Epithelial cell of prostate (primary cell): ENCODE data around the gene UST.

Experiments
- DNase-seq: peaks from one replicate; pipeline ENCODE4 v3.0.0-alpha.2; 2011; ENCODE audit warnings: low read depth, low spot score
- H3K27ac ChIP-seq: fragments of 450-650 bp; 2 replicates; pipeline ENCODE4 v1.5.1; 2017; ENCODE audit warnings: mild to moderate bottlenecking

UST gene

GRCh38 chr6:149046822-149047246 is 300.0 kb downstream of the UST start:
- no peak overlapping the region for H3K27ac ChIP-seq
- DNase-seq: no peak

- peak overlapping the region; percentile 32 for H3K27ac ChIP-seq
- DNase-seq: no peak
Measured at GRCh38 chr6:149049230-149049629, 302.4 kb downstream of the UST start.

GRCh38 chr6:149050160-149050559 is 303.3 kb downstream of the UST start:
- DNase-seq: no peak
- H3K27ac ChIP-seq: no peak overlapping the region

- DNase-seq: no peak
- no peak overlapping the region for H3K27ac ChIP-seq
Measured at GRCh38 chr6:149052350-149053106, 305.7 kb downstream of the UST start.

- no peak overlapping the region for H3K27ac ChIP-seq
- DNase-seq: no peak
Measured at GRCh38 chr6:149053848-149054558, 307.2 kb downstream of the UST start.

GRCh38 chr6:149054559-149055194 is 307.8 kb downstream of the UST start:
- no peak for DNase-seq
- H3K27ac ChIP-seq: no peak overlapping the region

GRCh38 chr6:149055195-149055899 is 308.5 kb downstream of the UST start:
- DNase-seq: no peak
- H3K27ac ChIP-seq: no peak overlapping the region

- DNase-seq: no peak
- H3K27ac ChIP-seq: no peak overlapping the region
Measured at GRCh38 chr6:149056777-149057463, 310.1 kb downstream of the UST start.

GRCh38 chr6:149057464-149057840 is 310.6 kb downstream of the UST start:
- no peak overlapping the region for H3K27ac ChIP-seq
- DNase-seq: no peak

- H3K27ac ChIP-seq: no peak overlapping the region
- no peak for DNase-seq
Measured at GRCh38 chr6:149059557-149059956, 312.7 kb downstream of the UST start.

- DNase-seq: no peak
- peak overlapping the region; percentile 4 for H3K27ac ChIP-seq
Measured at GRCh38 chr6:149060300-149060984, 313.6 kb downstream of the UST start.

GRCh38 chr6:149060985-149061760 is 314.3 kb downstream of the UST start:
- DNase-seq: peak; percentile 5
- peak overlapping the region; percentile 4 for H3K27ac ChIP-seq

GRCh38 chr6:149061930-149062329 is 315.1 kb downstream of the UST start:
- no peak for DNase-seq
- H3K27ac ChIP-seq: no peak overlapping the region

GRCh38 chr6:149062653-149063348 is 316.0 kb downstream of the UST start:
- no peak for DNase-seq
- H3K27ac ChIP-seq: no peak overlapping the region

GRCh38 chr6:149063468-149063867 is 316.6 kb downstream of the UST start:
- H3K27ac ChIP-seq: no peak overlapping the region
- DNase-seq: no peak

GRCh38 chr6:149064001-149064659 is 317.3 kb downstream of the UST start:
- DNase-seq: no peak
- H3K27ac ChIP-seq: no peak overlapping the region

- no peak for DNase-seq
- H3K27ac ChIP-seq: no peak overlapping the region
Measured at GRCh38 chr6:149064660-149065015, 317.8 kb downstream of the UST start.

GRCh38 chr6:149065121-149065520 is 318.3 kb downstream of the UST start:
- DNase-seq: no peak
- H3K27ac ChIP-seq: no peak overlapping the region
